Stimulated activated CD4-positive, alpha-beta T cell treated with anti-CD3 and anti-CD28 coated beads, Interleukin-4, amount 100 ng/mL, for 4 hours (primary cell): ENCODE measurements around the gene TCF20.

Source experiments
- DNase-seq, 2 experiments: peaks; one replicate each; pipeline ENCODE4 v3.0.0-alpha.2; 2020

Gene TCF20

GRCh38 chr22:42300259-42301076 lies 30.0 kb upstream of the TCF20 start:
- DNase-seq: peak in 1 of 2 experiments; percentile 47

- peak; percentile 49 to 54 for DNase-seq
These were observed 29.3 kb upstream of the TCF20 start for GRCh38 chr22:42299586-42300258.

DNA sequence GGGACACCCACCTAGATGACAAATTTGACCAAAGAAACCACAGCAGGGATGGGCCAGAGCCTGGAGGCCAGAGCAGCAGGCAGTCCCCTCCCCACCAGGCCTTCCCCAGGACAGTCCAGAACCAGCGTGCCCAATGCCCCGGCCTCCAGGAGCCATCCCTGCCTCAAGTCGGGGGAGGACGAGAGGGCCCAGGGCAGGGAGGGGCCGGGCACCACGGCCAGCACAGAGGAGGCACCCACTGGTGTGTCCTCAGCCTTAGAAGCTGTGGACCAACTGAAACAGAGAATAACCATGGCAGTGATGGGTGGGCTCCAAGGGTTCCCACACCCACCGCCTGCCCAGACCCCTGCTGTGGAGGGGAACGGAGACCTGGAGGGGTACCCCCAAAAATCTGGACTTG lies 28.3 kb upstream of the TCF20 start:
- DNase-seq: no peak

DNA sequence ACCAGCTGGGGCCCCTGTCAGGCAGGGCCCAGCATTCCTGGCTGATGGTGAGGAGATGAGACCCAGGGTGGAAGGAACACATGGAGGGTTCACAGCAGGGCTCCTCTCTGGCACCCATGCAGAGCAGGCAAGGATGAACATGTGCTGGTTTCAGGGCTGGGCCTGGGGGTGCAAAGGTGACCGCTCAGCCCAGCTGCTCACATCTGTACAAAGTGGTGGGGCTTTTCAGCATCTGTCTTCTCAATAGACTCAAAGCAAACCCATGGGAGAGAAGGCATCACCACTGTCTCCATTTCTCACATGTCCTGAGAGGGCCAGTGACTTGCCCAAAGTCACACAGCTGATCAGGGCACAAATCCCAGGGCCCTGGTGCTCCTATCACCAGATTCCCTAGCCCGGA lies 27.3 kb upstream of the TCF20 start:
- DNase-seq: no peak

DNA sequence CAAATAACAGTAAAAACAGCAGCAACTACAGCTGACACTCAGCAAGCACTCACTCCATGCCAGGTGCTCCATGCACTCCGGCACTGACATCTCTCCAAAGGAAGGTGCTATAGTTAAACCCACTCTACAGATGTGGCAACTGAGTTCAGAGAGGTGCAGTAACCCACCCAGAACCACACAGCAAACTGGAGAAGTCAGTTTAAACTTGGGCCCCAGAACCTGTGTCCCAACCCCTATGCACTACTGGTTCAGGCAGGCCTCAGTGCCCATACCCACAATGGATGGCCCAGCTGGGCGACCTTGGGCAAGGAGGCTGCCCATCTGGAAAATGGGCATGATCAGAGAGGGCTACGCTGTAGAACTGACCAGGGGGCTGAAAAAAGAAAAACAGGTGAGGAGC lies 26.4 kb upstream of the TCF20 start:
- no peak for DNase-seq

DNA sequence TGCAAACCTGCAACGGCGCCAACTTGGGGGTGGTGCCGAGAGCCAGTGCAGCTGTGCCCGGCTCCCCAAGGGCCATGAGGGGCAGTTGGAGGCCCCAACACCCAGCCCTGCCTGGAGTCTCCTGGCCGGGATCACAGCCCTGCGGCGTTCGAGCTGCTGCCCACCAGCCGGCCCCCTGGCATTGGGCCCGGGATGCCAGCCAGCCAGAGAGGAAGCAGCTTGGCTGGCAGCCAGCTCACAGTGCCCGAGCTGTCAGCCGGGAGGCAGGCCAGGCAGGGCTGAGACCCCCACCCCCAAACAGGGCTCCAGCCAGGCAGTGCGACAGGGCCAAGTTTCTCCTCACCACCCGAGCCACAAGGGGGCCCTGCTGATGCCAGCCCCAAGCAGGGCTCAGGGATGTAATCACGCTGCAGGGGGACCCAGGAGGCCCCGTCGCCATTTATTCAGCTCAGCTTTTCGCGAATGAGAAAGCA lies 26.0 kb upstream of the TCF20 start:
- DNase-seq: no peak

- DNase-seq: peak; percentile 15 to 25
These were observed 23.9 kb upstream of the TCF20 start for GRCh38 chr22:42294034-42294985.

DNA sequence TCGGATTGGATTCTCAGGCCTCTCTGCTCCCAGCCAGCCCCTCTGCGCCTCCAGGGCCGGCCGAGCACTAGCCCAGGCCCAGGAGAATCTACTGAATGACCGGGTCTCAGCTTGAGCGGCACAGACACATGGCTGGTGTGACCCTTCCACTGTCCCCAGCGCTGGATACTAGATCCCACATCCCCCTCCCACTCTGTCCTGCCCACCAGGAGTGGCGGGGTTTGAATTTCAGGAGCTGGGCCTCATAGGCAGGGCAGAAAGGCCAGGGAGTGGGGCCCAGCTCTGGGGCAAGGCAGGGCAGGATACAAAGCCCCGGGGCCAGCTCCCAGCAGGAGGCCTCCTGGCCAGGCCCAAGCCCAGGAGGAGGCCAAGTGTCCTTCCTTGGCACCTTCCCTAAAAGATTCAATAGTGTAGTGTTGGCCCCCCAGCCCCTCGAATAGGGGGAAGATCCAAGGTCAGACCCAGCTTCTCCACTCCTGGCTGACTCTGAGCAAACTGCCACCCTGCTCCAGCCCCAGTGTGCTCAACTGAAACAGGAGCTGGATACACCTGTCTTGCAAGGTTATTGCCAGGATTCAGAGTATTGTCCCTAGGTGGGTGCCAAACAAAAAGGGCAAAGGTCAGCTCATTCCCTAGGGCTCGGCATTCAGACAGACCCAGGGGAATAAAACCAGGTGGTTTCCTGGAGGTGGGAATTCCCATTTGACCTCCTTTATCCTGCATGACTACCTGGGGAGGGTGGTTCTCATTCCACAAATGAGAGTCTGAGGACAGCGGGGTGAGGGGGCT lies 22.5 kb upstream of the TCF20 start:
- DNase-seq: no peak

DNA sequence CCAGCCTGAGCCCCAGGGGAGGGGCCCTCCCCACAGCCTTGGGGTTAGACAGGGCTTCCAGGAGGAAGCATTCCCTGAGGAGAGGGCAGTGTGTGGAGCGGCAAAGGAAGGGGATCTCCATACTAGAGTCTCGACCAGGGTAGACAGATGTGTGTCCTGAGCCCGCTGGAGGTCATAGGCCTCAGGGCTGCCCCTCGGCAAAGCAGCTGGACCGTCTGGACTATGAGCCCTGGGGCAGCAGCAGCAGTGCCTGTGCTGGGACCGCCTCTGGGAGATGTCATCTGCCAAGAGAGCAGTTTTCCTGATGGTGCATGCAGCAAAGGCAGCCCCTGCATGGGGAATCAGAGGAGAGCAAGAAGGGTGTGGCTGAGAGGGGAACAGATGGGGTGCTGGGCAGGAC lies 20.8 kb upstream of the TCF20 start:
- no peak for DNase-seq

GRCh38 chr22:42289671-42290541 lies 19.5 kb upstream of the TCF20 start:
- DNase-seq: no peak

DNA sequence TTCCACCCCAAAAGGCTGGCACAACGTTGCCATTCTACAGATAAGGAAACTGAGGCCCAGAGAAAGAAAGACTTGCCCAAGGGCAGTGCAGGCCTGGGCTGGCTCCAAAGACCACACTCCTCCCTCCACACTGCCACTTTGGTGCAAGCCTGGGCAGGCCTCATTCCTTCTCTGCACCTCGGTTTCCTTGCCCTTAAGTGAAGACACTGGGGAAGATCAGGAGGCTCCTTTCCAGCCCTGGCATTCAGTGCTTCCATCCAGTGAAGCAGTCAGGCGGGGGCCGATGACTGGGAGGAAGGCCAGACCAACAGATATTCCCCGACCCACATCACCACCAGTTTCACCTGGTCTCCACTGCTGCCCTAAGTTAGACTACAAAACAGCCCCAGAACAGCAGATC lies 18.3 kb upstream of the TCF20 start:
- DNase-seq: no peak

GRCh38 chr22:42287174-42287890 lies 16.9 kb upstream of the TCF20 start:
- DNase-seq: no peak

DNA sequence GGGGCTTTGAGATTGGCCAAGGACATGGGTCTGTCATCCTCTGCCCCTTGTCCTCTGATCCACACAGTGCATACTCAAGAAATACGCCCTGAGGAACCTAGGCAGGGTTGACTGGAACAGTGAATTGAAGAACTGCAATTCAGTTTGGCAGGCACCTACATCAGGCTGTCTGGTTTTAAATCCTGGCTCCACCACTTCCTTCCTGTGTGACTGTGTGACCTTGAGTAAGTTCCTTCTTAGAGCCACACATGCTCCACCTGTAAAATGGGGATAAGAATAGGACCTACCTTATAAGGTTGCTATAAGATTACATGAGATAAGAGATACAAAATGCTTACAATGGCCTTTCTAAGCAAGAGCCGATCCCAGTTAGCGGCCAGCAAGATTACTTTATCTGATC lies 15.8 kb upstream of the TCF20 start:
- no peak for DNase-seq

DNA sequence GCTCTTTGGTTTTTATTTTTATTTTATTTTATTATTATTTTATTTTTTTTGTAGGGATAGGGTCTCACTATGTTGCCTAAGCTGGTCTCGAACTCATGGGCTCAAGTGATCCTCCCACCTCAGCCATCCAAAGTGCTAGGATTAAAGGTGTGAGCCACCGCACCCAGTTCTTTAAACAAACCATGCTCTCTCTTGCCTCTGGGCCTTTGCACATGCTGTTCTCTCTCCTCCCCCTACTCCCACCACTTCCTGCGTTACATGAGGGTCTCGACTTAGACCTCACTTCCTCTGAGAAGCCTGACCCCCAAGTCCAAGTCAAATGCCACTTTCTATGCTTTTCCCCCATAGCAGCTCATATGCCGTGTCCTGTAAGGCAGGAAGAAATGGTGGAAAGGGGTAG lies 15.2 kb upstream of the TCF20 start:
- no peak for DNase-seq

- no peak for DNase-seq
These were observed 14.3 kb upstream of the TCF20 start for GRCh38 chr22:42284643-42285181.

GRCh38 chr22:42284202-42284591 lies 13.7 kb upstream of the TCF20 start:
- DNase-seq: no peak

GRCh38 chr22:42283278-42284201 lies 13.1 kb upstream of the TCF20 start:
- DNase-seq: peak; percentile 34 to 49

- no peak for DNase-seq
These were observed 12.5 kb upstream of the TCF20 start for GRCh38 chr22:42282943-42283277.

DNA sequence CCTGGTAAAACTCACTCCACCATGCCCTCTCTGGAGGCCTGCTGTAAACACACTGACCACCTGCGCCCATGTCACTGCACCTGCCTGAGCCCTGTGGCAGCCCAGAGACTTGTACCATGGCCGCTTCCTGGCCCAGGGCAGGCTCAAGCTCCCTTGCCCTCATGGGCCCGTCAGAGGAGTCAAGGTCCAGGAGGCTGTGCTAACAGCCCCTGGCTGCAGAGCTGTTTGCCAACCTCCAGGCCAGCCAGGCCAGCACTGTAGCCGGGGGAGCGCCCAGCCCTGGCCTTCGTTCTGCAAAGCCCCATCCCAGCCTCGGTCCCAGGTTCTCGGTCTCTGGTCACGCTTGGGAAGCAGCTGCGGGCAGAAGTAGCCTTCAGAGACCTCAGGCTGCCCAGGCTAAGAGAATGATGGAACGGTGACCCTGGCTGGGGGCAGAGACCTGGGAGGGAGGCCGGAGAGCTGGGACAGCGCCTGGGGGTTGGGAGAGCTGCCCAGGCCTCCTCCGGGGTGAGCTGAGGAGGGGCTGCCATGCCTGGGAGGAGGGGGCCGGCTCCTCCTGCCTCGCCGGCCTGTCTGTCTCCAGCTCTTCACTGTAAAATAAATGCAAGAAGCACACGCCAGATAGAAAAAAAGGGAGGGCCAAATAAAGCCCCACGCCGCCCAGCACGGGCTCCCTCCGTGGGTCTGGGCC lies 11.9 kb upstream of the TCF20 start:
- DNase-seq: no peak
